ENCODE data around the gene NUP210L. TPM values are rescaled to one million over a fixed set of nuclear protein-coding genes. Genes with fewer than 3 reads are reported as not detected.
A peak's percentile ranks its signal among the peaks of the same experiment; 100 is the strongest.
"Not testable (repeated sequence)": the region's sequence is repeated elsewhere in the genome, so short reads cannot be mapped to it uniquely, and the experiment has no call there.

Gene NUP210L
- polyA plus RNA-seq, 2 of the 4 experiments (the other 2 are of a cell fraction) = not detected

DNA sequence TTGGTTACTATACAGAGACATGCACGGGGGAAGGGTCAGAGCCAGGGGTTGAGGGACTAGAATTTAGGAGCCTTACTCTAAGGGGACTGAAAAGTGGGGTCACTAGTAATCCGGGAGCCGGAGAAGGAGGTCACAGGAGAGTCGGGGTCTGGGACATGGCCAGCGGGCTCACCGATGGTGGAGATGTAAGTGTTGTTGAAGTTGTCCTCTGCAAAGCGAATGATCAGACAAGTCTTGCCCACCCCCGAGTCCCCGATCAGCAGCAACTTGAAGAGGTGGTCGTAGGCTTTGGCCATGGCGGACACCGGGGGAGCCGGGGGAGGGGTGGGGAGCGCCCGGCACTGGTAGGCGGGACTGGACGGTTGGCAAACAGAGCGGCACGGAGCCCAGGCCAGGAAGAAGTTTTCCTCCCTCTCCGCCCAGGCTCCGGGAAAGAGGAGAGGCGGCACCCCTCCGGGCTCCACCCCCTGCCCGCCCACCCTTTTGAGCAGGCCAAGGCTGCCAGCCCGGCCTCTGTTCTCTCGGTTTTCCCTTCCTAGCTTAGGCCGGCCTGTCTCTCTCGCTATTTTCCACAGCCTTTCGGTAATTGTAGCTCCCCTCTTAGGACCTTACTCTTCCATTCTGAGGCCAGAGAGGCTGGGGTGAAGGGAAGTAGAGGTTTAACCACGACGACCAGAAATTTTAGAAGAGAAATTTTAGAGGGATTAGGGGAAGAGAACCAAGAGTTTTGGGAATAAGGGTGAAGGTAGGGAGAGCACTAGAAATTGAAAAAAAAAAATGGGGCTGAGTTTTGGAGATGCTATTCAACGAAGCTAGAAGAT is 168.7 kb downstream of the NUP210L start, which contains the start of gene RAB13 (continued):
- no peak for TF ChIP-seq POLR2AphosphoS2 (conservative IDR thresholded peaks at IDR 0.05; ENCODE audit: low read length)
- no peak for TF ChIP-seq HOXB13 (CRISPR knock-in tag; IDR thresholded peaks at IDR 0.05; ENCODE audit: low read depth)
- TF ChIP-seq ZFP36 (IDR thresholded peaks at IDR 0.05; ENCODE audit: borderline replicate concordance, partially characterized antibody) = no peak
- TF ChIP-seq CHD2 (IDR thresholded peaks at IDR 0.05; ENCODE audit: low read length, partially characterized antibody) = no peak
- no peak for TF ChIP-seq KDM1A (IDR thresholded peaks at IDR 0.05; ENCODE audit: low read depth)
- TF ChIP-seq ZC3H11A (IDR thresholded peaks at IDR 0.05) = no peak
- TF ChIP-seq, protein P1, sequence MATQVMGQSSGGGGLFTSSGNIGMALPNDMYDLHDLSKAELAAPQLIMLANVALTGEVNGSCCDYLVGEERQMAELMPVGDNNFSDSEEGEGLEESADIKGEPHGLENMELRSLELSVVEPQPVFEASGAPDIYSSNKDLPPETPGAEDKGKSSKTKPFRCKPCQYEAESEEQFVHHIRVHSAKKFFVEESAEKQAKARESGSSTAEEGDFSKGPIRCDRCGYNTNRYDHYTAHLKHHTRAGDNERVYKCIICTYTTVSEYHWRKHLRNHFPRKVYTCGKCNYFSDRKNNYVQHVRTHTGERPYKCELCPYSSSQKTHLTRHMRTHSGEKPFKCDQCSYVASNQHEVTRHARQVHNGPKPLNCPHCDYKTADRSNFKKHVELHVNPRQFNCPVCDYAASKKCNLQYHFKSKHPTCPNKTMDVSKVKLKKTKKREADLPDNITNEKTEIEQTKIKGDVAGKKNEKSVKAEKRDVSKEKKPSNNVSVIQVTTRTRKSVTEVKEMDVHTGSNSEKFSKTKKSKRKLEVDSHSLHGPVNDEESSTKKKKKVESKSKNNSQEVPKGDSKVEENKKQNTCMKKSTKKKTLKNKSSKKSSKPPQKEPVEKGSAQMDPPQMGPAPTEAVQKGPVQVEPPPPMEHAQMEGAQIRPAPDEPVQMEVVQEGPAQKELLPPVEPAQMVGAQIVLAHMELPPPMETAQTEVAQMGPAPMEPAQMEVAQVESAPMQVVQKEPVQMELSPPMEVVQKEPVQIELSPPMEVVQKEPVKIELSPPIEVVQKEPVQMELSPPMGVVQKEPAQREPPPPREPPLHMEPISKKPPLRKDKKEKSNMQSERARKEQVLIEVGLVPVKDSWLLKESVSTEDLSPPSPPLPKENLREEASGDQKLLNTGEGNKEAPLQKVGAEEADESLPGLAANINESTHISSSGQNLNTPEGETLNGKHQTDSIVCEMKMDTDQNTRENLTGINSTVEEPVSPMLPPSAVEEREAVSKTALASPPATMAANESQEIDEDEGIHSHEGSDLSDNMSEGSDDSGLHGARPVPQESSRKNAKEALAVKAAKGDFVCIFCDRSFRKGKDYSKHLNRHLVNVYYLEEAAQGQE (IDR thresholded peaks at IDR 0.05) = no peak

DNA sequence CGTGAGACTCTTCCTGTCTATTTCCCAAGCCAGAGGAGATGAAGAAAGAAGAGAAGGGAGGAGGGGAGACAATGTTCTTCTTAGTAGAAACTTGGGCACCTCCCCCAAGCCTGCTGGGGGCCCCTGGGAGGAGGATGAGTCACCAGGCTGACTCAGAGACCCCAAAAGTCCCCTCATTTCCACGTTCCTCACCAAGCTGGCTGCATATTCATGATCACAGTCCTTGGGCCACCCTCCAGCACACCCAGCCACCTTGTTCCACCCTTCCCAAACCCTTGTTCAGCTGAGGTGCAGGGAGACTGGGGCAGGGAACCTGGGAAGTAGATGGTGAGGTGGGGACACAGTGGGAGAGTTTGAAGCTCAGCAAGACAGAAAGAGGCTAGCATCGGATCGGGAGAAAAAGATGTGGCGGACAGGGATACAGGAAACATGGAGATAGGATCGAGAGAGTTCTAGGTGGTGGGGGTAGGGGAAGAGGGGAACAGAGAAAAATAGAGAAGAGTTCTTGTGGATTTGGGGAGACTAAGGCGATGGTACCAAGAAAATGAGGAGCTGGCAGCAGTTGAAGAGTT is 169.4 kb downstream of the NUP210L start:
- ATAC-seq (0 out of 6 replicates have a peak, but pooled peaks of 1 of the 2 experiments have one; percentile 4), DNase-seq (ENCODE audit: low read depth in 1 of 2, low spot score in 1 of 2) (no peak), FAIRE-seq (no peak)
- Histone ChIP-seq H3K4me1 (peaks cover 10% of the 10 kb centered on the region), H3K27ac (peak overlapping the region; percentile 79 to 88), H3K4me3 (peak overlapping the region; percentile 60), H3K4me2 (peak overlapping the region; percentile 85), H3K9me3 (no peaks in the 10 kb centered on the region)
- ChIA-PET CTCF (interaction anchor here (0.5 to 5.4 kb wide), 20 partner anchors 10 to 633 kb away, joined by 3 to 90 read pairs (median 6); partner anchors contain the start of genes CREB3L4, DENND4B, JTB and SLC39A1), POLR2A (interaction anchor here (0.9 to 2.4 kb wide), 6 partner anchors 8 to 314 kb away, joined by 3 to 13 read pairs (median 6); partner anchors contain the start of genes CREB3L4, ILF2, JTB and SLC39A1)
- WGBS (ENCODE audit: missing lambda C conversion rate) = 21% methylated on average over 7 of the region's 7 CpGs
- TF ChIP-seq ZSCAN20 (CRISPR knock-in tag; IDR thresholded peaks at IDR 0.05) (no peak), FOSB (CRISPR knock-in tag; IDR thresholded peaks at IDR 0.05) (no peak), POLR2AphosphoS2 (conservative IDR thresholded peaks at IDR 0.05; ENCODE audit: low read length) (no peak), POLR2A (IDR thresholded peaks at IDR 0.05; ENCODE audit: low read length) (no peak), MAZ (IDR thresholded peaks at IDR 0.05; ENCODE audit: borderline replicate concordance, low read depth, low read length) (no peak), FOSL2 (IDR thresholded peaks at IDR 0.05) (no peak), FOSL2 (CRISPR knock-in tag; IDR thresholded peaks at IDR 0.05) (peak; percentile 69)
- TF ChIP-seq, protein P2, sequence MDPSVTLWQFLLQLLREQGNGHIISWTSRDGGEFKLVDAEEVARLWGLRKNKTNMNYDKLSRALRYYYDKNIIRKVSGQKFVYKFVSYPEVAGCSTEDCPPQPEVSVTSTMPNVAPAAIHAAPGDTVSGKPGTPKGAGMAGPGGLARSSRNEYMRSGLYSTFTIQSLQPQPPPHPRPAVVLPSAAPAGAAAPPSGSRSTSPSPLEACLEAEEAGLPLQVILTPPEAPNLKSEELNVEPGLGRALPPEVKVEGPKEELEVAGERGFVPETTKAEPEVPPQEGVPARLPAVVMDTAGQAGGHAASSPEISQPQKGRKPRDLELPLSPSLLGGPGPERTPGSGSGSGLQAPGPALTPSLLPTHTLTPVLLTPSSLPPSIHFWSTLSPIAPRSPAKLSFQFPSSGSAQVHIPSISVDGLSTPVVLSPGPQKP (IDR thresholded peaks at IDR 0.05; ENCODE audit: low read depth, low read length) = no peak

DNA sequence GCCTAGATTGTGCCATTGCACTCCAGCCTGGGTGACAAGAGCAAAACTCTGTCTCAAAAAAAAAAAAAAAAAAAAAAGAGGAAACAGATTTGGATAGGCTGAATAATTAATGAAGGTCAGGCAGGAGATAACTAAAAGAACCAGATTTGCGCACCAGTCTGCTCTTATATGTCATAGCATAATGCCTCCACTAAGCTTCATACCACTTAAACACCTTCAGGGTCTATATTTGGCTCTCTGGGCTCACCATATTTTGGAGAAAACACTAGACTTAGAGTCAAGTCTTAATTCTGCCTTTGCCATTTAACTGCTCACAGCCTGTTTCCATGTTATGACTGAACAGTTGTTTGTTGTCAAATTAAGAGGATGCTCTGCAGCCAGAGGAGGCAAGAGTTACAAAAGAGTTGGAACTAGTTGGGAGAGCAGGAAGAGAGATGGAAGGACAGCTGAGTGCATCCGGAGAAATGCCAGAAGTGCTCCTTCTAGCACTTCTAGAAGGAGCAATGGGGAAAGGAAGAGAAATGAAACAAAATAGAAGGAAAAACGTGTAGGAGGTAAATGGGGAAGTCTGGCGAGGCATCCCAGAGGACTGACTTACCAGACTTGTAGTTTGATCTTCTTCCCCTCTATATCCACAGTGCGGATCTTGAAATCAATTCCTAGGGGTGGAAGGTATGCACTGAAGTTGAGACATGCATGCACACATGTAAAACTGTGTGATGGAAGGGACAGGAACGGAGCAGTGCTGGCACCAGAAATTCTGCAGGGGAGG is 170.6 kb downstream of the NUP210L start:
- 87% methylated on average over 6 of the region's 6 CpGs for WGBS (ENCODE audit: missing lambda C conversion rate)
- POLR2A ChIA-PET = no interaction called here
- no peak for ATAC-seq

DNA sequence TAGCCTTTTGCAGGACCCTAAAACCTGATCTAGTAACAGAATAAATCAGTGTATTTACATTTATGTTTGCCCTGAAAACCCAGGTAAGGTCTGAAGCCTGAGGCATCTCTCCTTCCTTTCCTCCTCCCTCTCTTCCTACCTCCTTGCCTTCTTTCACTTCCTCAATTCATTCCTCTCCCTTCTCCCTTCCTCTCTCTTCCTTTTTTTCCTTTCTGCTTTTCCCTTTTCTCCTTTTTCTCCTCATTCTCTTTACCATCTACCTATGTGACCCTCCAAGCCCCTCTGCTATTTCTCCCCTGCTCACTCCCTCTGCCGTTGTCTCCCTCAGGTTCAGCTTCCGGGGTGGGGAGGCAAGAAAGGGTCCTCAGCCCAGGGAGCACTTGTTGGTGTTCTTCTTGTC is 173.1 kb downstream of the NUP210L start:
- not testable (repeated sequence) for H3K27ac ChIP-seq; H3K9me3 ChIP-seq; H3K4me2 ChIP-seq; DNase-seq (ENCODE audit: low read depth in 1 of 2, low spot score in 1 of 2); FAIRE-seq; ATAC-seq; H3K4me3 ChIP-seq
- POLR2A ChIA-PET = interaction anchor here (1.0 kb wide), 1 partner anchor 8 kb away, joined by 4 read pairs; no protein-coding TSS in a partner anchor
- 100% methylated on average over 2 of the region's 2 CpGs for WGBS (ENCODE audit: missing lambda C conversion rate)
- peaks cover 17% of the 10 kb centered on the region for H3K4me1 ChIP-seq
- CTCF ChIA-PET = interaction anchor here (1.8 kb wide), 1 partner anchor 304 kb away, joined by 4 read pairs; no protein-coding TSS in a partner anchor

More for the DNA sequence above, 170.6 kb downstream of the NUP210L start:
- CTCF ChIA-PET = interaction anchor here (0.6 to 5.4 kb wide), 7 partner anchors 9 to 631 kb away, joined by 3 to 90 read pairs (median 9); partner anchors contain the start of genes CREB3L4, JTB and SLC39A1
- Histone ChIP-seq H3K4me2 (peak overlapping the region; percentile 85), H3K4me1 (peaks cover 10% of the 10 kb centered on the region), H3K9me3 (no peaks in the 10 kb centered on the region), H3K4me3 (no peak overlapping the region), H3K27ac (no peak overlapping the region)
- DNase-seq (ENCODE audit: low read depth in 1 of 2, low spot score in 1 of 2) (no peak), FAIRE-seq (no peak)
- TF ChIP-seq MAFK (IDR thresholded peaks at IDR 0.05; ENCODE audit: partially characterized antibody) = no peak
- no peak for TF ChIP-seq RCOR1 (IDR thresholded peaks at IDR 0.05; ENCODE audit: low read depth, low read length)
- TF ChIP-seq KDM5A (IDR thresholded peaks at IDR 0.05) = no peak
- TF ChIP-seq ZFP36 (IDR thresholded peaks at IDR 0.05; ENCODE audit: borderline replicate concordance, partially characterized antibody) = no peak
- TF ChIP-seq, protein P3, sequence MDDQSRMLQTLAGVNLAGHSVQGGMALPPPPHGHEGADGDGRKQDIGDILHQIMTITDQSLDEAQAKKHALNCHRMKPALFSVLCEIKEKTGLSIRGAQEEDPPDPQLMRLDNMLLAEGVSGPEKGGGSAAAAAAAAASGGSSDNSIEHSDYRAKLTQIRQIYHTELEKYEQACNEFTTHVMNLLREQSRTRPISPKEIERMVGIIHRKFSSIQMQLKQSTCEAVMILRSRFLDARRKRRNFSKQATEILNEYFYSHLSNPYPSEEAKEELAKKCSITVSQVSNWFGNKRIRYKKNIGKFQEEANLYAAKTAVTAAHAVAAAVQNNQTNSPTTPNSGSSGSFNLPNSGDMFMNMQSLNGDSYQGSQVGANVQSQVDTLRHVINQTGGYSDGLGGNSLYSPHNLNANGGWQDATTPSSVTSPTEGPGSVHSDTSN (IDR thresholded peaks at IDR 0.05) = no peak
- TF ChIP-seq ESRRA (IDR thresholded peaks at IDR 0.05; ENCODE audit: borderline replicate concordance, low read length) = no peak
- TF ChIP-seq, protein P4, sequence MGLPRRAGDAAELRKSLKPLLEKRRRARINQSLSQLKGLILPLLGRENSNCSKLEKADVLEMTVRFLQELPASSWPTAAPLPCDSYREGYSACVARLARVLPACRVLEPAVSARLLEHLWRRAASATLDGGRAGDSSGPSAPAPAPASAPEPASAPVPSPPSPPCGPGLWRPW (IDR thresholded peaks at IDR 0.05) = no peak
